Epithelial cell of alveolus of lung (primary cell): Measurements from ENCODE around the gene MADCAM1. TPM values are rescaled to one million over a fixed set of nuclear protein-coding genes. Genes with fewer than 3 reads are reported as not detected.

Experiments used
- total RNA-seq: library from RNA; depleted of rRNA; stranded (reverse); fragments of >200 nt; gene quantifications from 2 replicates; pipeline ENCODE4 v1.2.1, GENCODE V29; 2015

Gene MADCAM1
- not detected in 2 replicates for total RNA-seq

GRCh38 chr19:496112-496665 is at the start of gene MADCAM1:
Gene MADCAM1 (plus strand): TSS chr19:496486. CDS start chr19:496500, 14 bp downstream.

DNA sequence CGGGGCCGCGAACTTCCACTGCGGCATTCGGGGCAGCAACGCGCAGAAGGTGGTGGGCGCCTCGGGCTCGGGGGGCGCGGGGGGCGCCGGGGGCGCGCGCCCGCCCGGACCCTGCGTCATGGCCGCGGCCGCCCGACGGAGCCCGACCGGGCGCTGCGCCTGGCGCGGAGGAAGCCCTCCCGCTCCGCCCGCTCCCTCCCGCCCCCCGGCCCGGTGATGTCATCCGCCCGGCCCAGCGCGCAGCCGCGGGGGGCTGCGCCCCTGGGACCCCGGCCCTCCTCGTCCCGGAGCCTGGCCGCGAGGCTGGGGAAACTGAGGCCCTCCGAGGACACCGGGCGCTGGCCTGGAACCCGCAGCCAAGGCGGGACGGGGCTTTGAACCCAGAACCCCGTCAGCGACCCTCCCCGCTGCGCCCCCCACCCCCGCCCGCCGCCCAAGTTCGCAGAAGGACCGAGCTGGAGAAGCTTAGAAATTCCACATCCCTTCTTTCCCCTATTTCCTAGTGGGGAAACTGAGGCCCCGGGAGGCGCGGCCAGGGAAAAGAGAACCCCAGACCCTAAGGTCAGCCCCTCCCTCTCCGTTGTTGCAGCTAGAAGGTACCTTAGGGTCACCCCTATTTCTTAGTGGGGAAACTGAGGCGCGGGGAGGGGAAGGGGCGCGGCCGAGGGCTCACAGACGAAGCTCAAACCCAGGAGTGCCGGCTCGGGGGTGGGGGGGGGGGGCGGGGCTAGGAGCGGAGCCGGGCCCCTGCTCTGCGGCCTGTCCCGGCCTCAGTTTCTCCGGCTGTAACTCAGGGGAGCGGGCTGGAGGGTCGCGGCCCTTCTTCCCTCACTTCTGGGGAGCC is 35.2 kb upstream of the MADCAM1 start, which contains the start of gene SHC2:
Gene SHC2 (minus strand): TSS at position 157 of the 844 bp plus-strand sequence. CDS start 37 bp downstream, at position 120.

DNA sequence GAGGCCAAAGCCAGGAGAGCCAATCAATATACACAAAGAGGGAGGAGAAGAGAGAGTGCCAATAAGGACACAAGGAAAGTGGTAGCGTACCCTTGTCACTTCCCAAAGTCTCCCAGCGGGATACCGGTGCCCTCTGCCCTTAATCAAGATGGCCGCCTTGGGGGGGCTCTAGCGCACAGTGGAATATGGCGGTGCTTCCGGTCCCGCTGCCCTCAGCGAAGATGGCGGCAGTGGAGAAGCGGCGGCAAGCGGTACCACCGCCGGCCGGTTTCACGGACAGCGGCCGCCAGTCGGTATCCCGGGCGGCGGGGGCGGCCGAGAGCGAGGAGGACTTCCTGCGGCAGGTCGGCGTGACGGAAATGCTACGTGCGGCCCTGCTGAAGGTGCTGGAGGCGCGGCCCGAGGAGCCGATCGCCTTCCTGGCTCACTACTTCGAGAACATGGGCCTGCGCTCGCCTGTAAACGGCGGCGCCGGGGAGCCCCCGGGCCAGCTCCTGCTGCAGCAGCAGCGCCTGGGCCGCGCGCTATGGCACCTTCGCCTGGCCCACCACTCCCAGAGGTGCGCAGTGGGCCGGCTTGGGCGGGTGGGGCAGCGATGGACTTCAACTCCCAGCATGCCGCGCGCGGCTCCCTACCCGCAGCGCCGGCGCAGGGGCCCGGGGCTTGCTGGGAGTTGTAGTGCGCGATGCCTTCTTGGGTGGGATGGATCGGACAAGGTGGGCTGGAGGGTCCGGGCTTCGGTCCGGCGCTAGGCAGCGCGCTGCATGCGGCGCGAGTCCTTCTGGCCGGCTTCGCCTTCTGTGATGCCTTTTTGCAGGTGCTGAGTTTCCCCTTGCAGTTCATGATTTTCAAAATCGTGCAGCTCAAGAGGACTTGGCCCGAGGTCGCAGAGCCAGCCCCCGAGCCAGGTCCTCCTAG is 11.3 kb downstream of the MADCAM1 start, which contains the start of gene TPGS1:
Gene TPGS1 (plus strand): TSS at position 212 of the 918 bp plus-strand sequence. CDS start 10 bp downstream, at position 222.

DNA sequence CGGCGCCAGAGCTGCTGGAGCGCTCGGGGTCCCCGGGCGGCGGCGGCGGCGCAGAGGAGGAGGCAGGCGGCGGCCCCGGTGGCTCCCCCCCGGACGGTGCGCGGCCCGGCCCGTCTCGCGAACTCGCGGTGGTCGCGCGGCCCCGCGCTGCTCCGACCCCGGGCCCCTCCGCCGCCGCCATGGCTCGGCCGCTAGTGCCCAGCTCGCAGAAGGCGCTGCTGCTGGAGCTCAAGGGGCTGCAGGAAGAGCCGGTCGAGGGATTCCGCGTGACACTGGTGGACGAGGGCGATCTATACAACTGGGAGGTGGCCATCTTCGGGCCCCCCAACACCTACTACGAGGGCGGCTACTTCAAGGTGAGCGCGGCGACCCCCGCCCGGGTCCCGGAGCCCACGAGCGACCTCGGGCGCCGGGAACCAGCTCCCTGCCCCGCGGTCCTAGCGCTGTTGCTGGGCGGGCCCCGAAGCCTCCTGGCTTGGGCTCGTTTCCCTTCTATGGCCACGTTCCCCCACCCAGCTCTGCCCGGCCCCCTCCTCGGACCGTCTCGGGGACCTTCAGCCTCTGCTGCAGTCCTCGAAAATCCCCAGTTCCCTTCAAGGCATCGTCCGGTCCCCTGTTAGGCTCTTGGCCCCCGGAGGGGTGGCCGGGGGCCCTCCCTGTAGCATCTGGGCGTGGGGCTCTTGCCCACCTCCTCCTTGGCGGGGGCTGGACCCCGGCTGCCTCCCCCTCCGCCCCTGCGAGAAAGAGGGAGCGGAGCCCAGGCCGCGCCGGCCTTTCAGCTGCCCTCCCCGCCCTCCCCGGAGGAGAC is 35.7 kb downstream of the MADCAM1 start, which contains the start of gene CDC34:
Gene CDC34 (plus strand): TSS at position 8 of the 808 bp plus-strand sequence. CDS start 172 bp downstream, at position 180.

GRCh38 chr19:543910-544608 is 47.8 kb downstream of the MADCAM1 start, which contains the start of gene GZMM:
Gene GZMM (plus strand): TSS chr19:544053. CDS start chr19:544072, 19 bp downstream.

Other genes with a start within 250 kb of the MADCAM1 start
- gene PLPP2, start 205.1 kb upstream of the MADCAM1 start, total RNA-seq = 14.2 and 17.3 TPM in 2 replicates
- 15.6 and 47.8 TPM in 2 replicates for gene MIER2, start 151.7 kb upstream of the MADCAM1 start, total RNA-seq
- gene C2CD4C, start 87.3 kb upstream of the MADCAM1 start, total RNA-seq = 0.13 and 0.64 TPM in 2 replicates
- 0.91 and 9.1 TPM in 2 replicates for gene SHC2, start 35.5 kb upstream of the MADCAM1 start, total RNA-seq
- 34.6 and 75.3 TPM in 2 replicates for gene TPGS1, start 11.0 kb downstream of the MADCAM1 start, total RNA-seq
- 79.0 and 83.1 TPM in 2 replicates for gene CDC34, start 35.3 kb downstream of the MADCAM1 start, total RNA-seq
- gene GZMM, start 47.6 kb downstream of the MADCAM1 start, total RNA-seq = 1.1 TPM in 1 of 2 replicates, not detected in the other
- gene BSG, start 76.1 kb downstream of the MADCAM1 start, total RNA-seq = 749 and 1,031 TPM in 2 replicates
- 1.6 and 2.7 TPM in 2 replicates for gene HCN2, start 93.4 kb downstream of the MADCAM1 start, total RNA-seq
- 35.1 and 36.3 TPM in 2 replicates for gene POLRMT, start 137.1 kb downstream of the MADCAM1 start, total RNA-seq
- not detected in 2 replicates for gene FGF22, start 143.4 kb downstream of the MADCAM1 start, total RNA-seq
- 57.8 and 95.7 TPM in 2 replicates for gene RNF126, start 166.7 kb downstream of the MADCAM1 start, total RNA-seq
- gene FSTL3, start 179.9 kb downstream of the MADCAM1 start, total RNA-seq = 118 and 238 TPM in 2 replicates
- gene PRSS57, start 199.0 kb downstream of the MADCAM1 start, total RNA-seq = 1.9 TPM in 1 of 2 replicates, not detected in the other
- 15.9 and 83.0 TPM in 2 replicates for gene PALM, start 212.4 kb downstream of the MADCAM1 start, total RNA-seq